Smooth muscle cell (in vitro differentiated cells): ENCODE results near the gene CCL20. TPM values are rescaled to one million over a fixed set of nuclear protein-coding genes. Genes with fewer than 3 reads are reported as not detected.
"Not testable (repeated sequence)": the region's sequence is repeated elsewhere in the genome, so short reads cannot be mapped to it uniquely, and the experiment has no call there.

Experiments used
- DNase-seq: peaks from one replicate; lab custom pipeline; 2025; ENCODE audit not compliant: unreplicated experiment; lab: John Stamatoyannopoulos, UW
- H2AFZ ChIP-seq: fragments of 200-600 bp; sonication (generic); 2 replicates; pipeline ENCODE4 v1.6.0; 2016; ENCODE audit warnings: antibody characterized with exemption, low read depth, mild to moderate bottlenecking
- H3F3A ChIP-seq: fragments of 200-600 bp; sonication (generic); 2 replicates; pipeline ENCODE4 v1.6.0; 2017; ENCODE audit warnings: antibody characterized with exemption, low read depth
- H3K27ac ChIP-seq: fragments of 200-600 bp; sonication (generic); 2 replicates; pipeline ENCODE4 v1.5.1; 2016; ENCODE audit warnings: low read depth, mild to moderate bottlenecking
- H3K27me3 ChIP-seq: fragments of 200-600 bp; sonication (generic); 2 replicates; pipeline ENCODE4 v1.6.1; 2016; ENCODE audit warnings: low read depth, mild to moderate bottlenecking
- H3K36me3 ChIP-seq: fragments of 200-600 bp; sonication (generic); 2 replicates; pipeline ENCODE4 v1.5.1; 2016; ENCODE audit warnings: low read depth
- H3K4me1 ChIP-seq: fragments of 200-600 bp; sonication (generic); 2 replicates; pipeline ENCODE4 v1.5.1; 2016; ENCODE audit warnings: low read depth
- H3K4me2 ChIP-seq: fragments of 200-600 bp; sonication (generic); 2 replicates; pipeline ENCODE4 v1.6.0; 2016; ENCODE audit warnings: mild to moderate bottlenecking
- H3K4me3 ChIP-seq: fragments of 200-600 bp; sonication (generic); 2 replicates; pipeline ENCODE4 v1.5.1; 2016; ENCODE audit warnings: mild to moderate bottlenecking
- H3K79me2 ChIP-seq: fragments of 200-600 bp; sonication (generic); 2 replicates; pipeline ENCODE4 v1.6.0; 2016; ENCODE audit warnings: low read depth, mild to moderate bottlenecking
- H3K9ac ChIP-seq: fragments of 200-600 bp; sonication (generic); 2 replicates; pipeline ENCODE4 v1.6.0; 2016; ENCODE audit warnings: low read depth
- H3K9me3 ChIP-seq: fragments of 200-600 bp; sonication (generic); replicated peaks from 2 replicates; pipeline ENCODE4 v1.5.1; 2016; ENCODE audit warnings: low read depth
- H4K20me1 ChIP-seq: fragments of 200-600 bp; sonication (generic); 2 replicates; pipeline ENCODE4 v1.6.0; 2016; ENCODE audit warnings: low read depth
- CTCF ChIP-seq: fragments of 200-600 bp; sonication (generic); IDR thresholded peaks from 2 replicates; pipeline ENCODE4 v1.5.1; 2017; ENCODE audit warnings: borderline replicate concordance, mild to moderate bottlenecking, antibody characterized with exemption; ENCODE audit not compliant: insufficient read depth, poor library complexity, severe bottlenecking
- WGBS: methylation state at CpG from one replicate; pipeline ENCODE4 v1.1.7; 2016; ENCODE audit warnings: low lambda C conversion rate; 5-methylcytosine and 5-hydroxymethylcytosine counted together
- polyA plus RNA-seq: library from polyadenylated mRNA; unstranded; fragments of >200 nt; fragmentation: Nextera tagmentation; extraction: Ambion mirVana; gene quantifications from 2 replicates; pipeline ENCODE4 v1.2.1, GENCODE V29; 2016
- total RNA-seq: library from RNA; depleted of rRNA; stranded (reverse); fragments of >200 nt; gene quantifications from 2 replicates; pipeline ENCODE4 v1.2.3, GENCODE V29; 2014

Gene CCL20
- total and polyA plus RNA-seq, 2 experiments from 2014 or later: 6.7 to 12.9 TPM

GRCh38 chr2:227789803-227790202 is 23.8 kb upstream of the CCL20 start:
- WGBS: 79% methylated on average over 4 of the region's 4 CpGs
- Histone ChIP-seq H3K4me1 (peaks cover 4% of the 10 kb centered on the region), H3K4me3 (no peak overlapping the region), H3K79me2 (no peaks in the 10 kb centered on the region), H3K36me3 (no peaks in the 10 kb centered on the region), H3K27ac (no peak overlapping the region), H3K4me2 (no peak overlapping the region), H3K9ac (no peak overlapping the region), H3K9me3 (no peaks in the 10 kb centered on the region), H3F3A (no peaks in the 10 kb centered on the region), H2AFZ (no peak overlapping the region), H4K20me1 (no peaks in the 10 kb centered on the region), H3K27me3 (no peaks in the 10 kb centered on the region)
- no peak for DNase-seq
- TF ChIP-seq CTCF: no peak

GRCh38 chr2:227793148-227793712 is 20.4 kb upstream of the CCL20 start:
- Histone ChIP-seq H3K9ac (no peak overlapping the region), H3K27me3 (no peaks in the 10 kb centered on the region), H3K4me3 (no peak overlapping the region), H3K36me3 (no peaks in the 10 kb centered on the region), H4K20me1 (no peaks in the 10 kb centered on the region), H3K9me3 (no peaks in the 10 kb centered on the region), H3K27ac (no peak overlapping the region), H2AFZ (no peak overlapping the region), H3K4me2 (no peak overlapping the region), H3K4me1 (no peaks in the 10 kb centered on the region), H3F3A (no peaks in the 10 kb centered on the region), H3K79me2 (no peaks in the 10 kb centered on the region)
- no peak for TF ChIP-seq CTCF
- 88% methylated on average over 5 of the region's 5 CpGs for WGBS
- no peak for DNase-seq

GRCh38 chr2:227796045-227796711 is 17.5 kb upstream of the CCL20 start:
- no peaks in the 10 kb centered on the region for H4K20me1 ChIP-seq
- no peaks in the 10 kb centered on the region for H3K79me2 ChIP-seq
- H3F3A ChIP-seq: no peaks in the 10 kb centered on the region
- H2AFZ ChIP-seq: no peak overlapping the region
- no peak overlapping the region for H3K27ac ChIP-seq
- H3K4me2 ChIP-seq: no peak overlapping the region
- H3K4me3 ChIP-seq: no peak overlapping the region
- no peaks in the 10 kb centered on the region for H3K4me1 ChIP-seq
- H3K9ac ChIP-seq: no peak overlapping the region
- no peak for DNase-seq
- H3K36me3 ChIP-seq: no peaks in the 10 kb centered on the region
- H3K9me3 ChIP-seq: no peaks in the 10 kb centered on the region
- no peak for TF ChIP-seq CTCF
- WGBS: 78% methylated on average over 12 of the region's 12 CpGs
- no peaks in the 10 kb centered on the region for H3K27me3 ChIP-seq

GRCh38 chr2:227796768-227797167 is 16.9 kb upstream of the CCL20 start:
- not testable (repeated sequence) for H3K27ac ChIP-seq, H4K20me1 ChIP-seq, H3K9me3 ChIP-seq, H3K4me1 ChIP-seq, H3F3A ChIP-seq, H2AFZ ChIP-seq, H3K36me3 ChIP-seq, H3K4me3 ChIP-seq, H3K27me3 ChIP-seq, H3K4me2 ChIP-seq, H3K79me2 ChIP-seq, DNase-seq, H3K9ac ChIP-seq
- 96% methylated on average over 5 of the region's 5 CpGs for WGBS
